H1 (cell line): Measurements from ENCODE around the gene SS18L1. TPM values are rescaled to one million over a fixed set of nuclear protein-coding genes. Genes with fewer than 3 reads are reported as not detected.

ENCODE experiments used
- CTCF ChIA-PET: fragments of 300-600 bp; sonication (Branson Sonifier 250); formaldehyde crosslinking; loops from one replicate; lab custom pipeline; 2021; ENCODE audit not compliant: partially characterized antibody; lab: Charles Lee
- POLR2A ChIA-PET: fragments of 300-600 bp; sonication (Branson Sonifier 250); formaldehyde crosslinking; loops from one replicate; lab custom pipeline; 2021; ENCODE audit warnings: inconsistent platforms; ENCODE audit not compliant: partially characterized antibody; lab: Charles Lee
- DNase-seq, 2 experiments: peaks; one replicate each; pipeline versions ENCODE4 v3.0.0 to v3.0.0-alpha.2; 2010 to 2022; ENCODE audit warnings: low spot score in 2 of 2, low read depth in 1 of 2, mixed read lengths in 1 of 2
- FAIRE-seq: peaks from 2 replicates; lab custom pipeline; 2011; peaks lifted over from hg19 to GRCh38; lab: Jason Lieb, UNC
- H2AFZ ChIP-seq: 2 replicates; pipeline ENCODE4 v1.8.1; 2012; ENCODE audit warnings: low read length, inconsistent platforms
- H2AK5ac ChIP-seq: 2 replicates; pipeline ENCODE4 v1.6.1; 2013; ENCODE audit warnings: low read depth, low read length
- H2BK120ac ChIP-seq: replicated peaks from 2 replicates; pipeline ENCODE3; 2013; ENCODE audit warnings: low read depth, low read length, inconsistent platforms
- H2BK12ac ChIP-seq: 2 replicates; pipeline ENCODE4 v1.6.1; 2013; ENCODE audit warnings: low read depth, low read length
- H2BK15ac ChIP-seq: 2 replicates; pipeline ENCODE4 v1.6.1; 2013; ENCODE audit warnings: low read length
- H2BK20ac ChIP-seq: 2 replicates; pipeline ENCODE4 v1.6.1; 2013; ENCODE audit warnings: low read length
- H2BK5ac ChIP-seq: 2 replicates; pipeline ENCODE4 v1.6.1; 2013; ENCODE audit warnings: low read depth, low read length
- H3K14ac ChIP-seq: 2 replicates; pipeline ENCODE4 v1.6.1; 2013; ENCODE audit warnings: inconsistent platforms; ENCODE audit not compliant: insufficient read length
- H3K18ac ChIP-seq: 2 replicates; pipeline ENCODE4 v1.6.1; 2013; ENCODE audit warnings: low read length; ENCODE audit errors: extremely low read depth
- H3K23ac ChIP-seq: 2 replicates; pipeline ENCODE4 v1.6.1; 2013; ENCODE audit warnings: inconsistent platforms; ENCODE audit not compliant: insufficient read length
- H3K23me2 ChIP-seq: 2 replicates; pipeline ENCODE4 v1.6.1; 2013; ENCODE audit warnings: low read depth, low read length
- H3K27ac ChIP-seq: 2 replicates; pipeline ENCODE4 v1.6.1; 2011; ENCODE audit warnings: low read depth, low read length, inconsistent platforms
- H3K27me3 ChIP-seq, 4 experiments: replicated peaks in 1 of 4; 1 replicate in 1 of 4; 2 replicates in 3 of 4; pipeline versions ENCODE4 v1.6.1 to v1.8.1; 2011 to 2013; ENCODE audit warnings: low read length in 3 of 4, mild to moderate bottlenecking in 3 of 4, inconsistent platforms in 2 of 4, mixed read lengths in 2 of 4, moderate library complexity in 1 of 4; ENCODE audit not compliant: control insufficient read depth in 3 of 4, insufficient read depth in 3 of 4; ENCODE audit errors: extremely low read depth in 1 of 4
- H3K36me3 ChIP-seq, 4 experiments: 2 replicates each; pipeline versions ENCODE4 v1.6.1 to v1.8.1; 2011 to 2013; ENCODE audit warnings: mild to moderate bottlenecking in 4 of 4, low read length in 3 of 4, moderate library complexity in 2 of 4, control low read depth in 1 of 4, inconsistent platforms in 1 of 4; ENCODE audit not compliant: insufficient read depth in 4 of 4, control insufficient read depth in 2 of 4
- H3K4ac ChIP-seq: replicated peaks from 2 replicates; pipeline ENCODE3; 2013; ENCODE audit warnings: low read length, low read depth, mixed read lengths, inconsistent platforms; ENCODE audit not compliant: insufficient read length
- H3K4me1 ChIP-seq, 4 experiments: replicated peaks in 1 of 4; 1 replicate in 1 of 4; 2 replicates in 3 of 4; pipeline versions ENCODE4 v1.6.1 to v1.8.1; 2011 to 2013; ENCODE audit warnings: low read length in 3 of 4, inconsistent platforms in 2 of 4, mixed read lengths in 1 of 4; ENCODE audit not compliant: insufficient read depth in 4 of 4, control insufficient read depth in 3 of 4
- H3K4me2 ChIP-seq, 2 experiments: 2 replicates each; pipeline versions ENCODE4 v1.6.1 to v1.8.1; 2011 to 2013; ENCODE audit warnings: low read depth in 2 of 2, low read length in 2 of 2, control low read depth in 1 of 2, inconsistent platforms in 1 of 2, mild to moderate bottlenecking in 1 of 2; ENCODE audit not compliant: insufficient read depth in 1 of 2
- H3K4me3 ChIP-seq, 4 experiments: fragments of 200-600, 300-600 bp in 1 of 4; sonication (generic), shearing (Covaris generic), sonication (Bioruptor Twin) in 1 of 4; 2 replicates each; pipeline versions ENCODE4 v1.5.1 to v1.8.1; 2011 to 2016; ENCODE audit warnings: low read length in 4 of 4, low read depth in 3 of 4, control low read depth in 2 of 4, inconsistent platforms in 2 of 4, mild to moderate bottlenecking in 2 of 4, mixed read lengths in 1 of 4, moderate library complexity in 1 of 4; ENCODE audit not compliant: insufficient read depth in 2 of 4; ENCODE audit errors: extremely low read depth in 1 of 4
- H3K56ac ChIP-seq: replicated peaks from 2 replicates; pipeline ENCODE3; 2013; ENCODE audit warnings: low read depth, mild to moderate bottlenecking, mixed read lengths, low read length, inconsistent platforms; ENCODE audit not compliant: insufficient read length
- H3K79me1 ChIP-seq: 2 replicates; pipeline ENCODE4 v1.6.1; 2013; ENCODE audit warnings: low read depth, low read length, control low read depth
- H3K79me2 ChIP-seq, 2 experiments: 2 replicates each; pipeline versions ENCODE4 v1.6.1 to v1.8.1; 2012 to 2013; ENCODE audit warnings: low read length in 2 of 2, mild to moderate bottlenecking in 2 of 2, inconsistent platforms in 1 of 2; ENCODE audit not compliant: insufficient read depth in 2 of 2, control insufficient read depth in 1 of 2
- H3K9ac ChIP-seq, 4 experiments: replicated peaks in 1 of 4; 1 replicate in 1 of 4; 2 replicates in 3 of 4; pipeline versions ENCODE4 v1.6.1 to v1.8.1; 2011 to 2013; ENCODE audit warnings: low read depth in 3 of 4, low read length in 3 of 4, control low read depth in 2 of 4, mild to moderate bottlenecking in 2 of 4, moderate library complexity in 2 of 4, inconsistent platforms in 1 of 4; ENCODE audit errors: extremely low read depth in 1 of 4
- H3K9me3 ChIP-seq, 2 experiments: 2 replicates each; pipeline versions ENCODE4 v1.6.1 to v1.8.1; 2012 to 2013; ENCODE audit warnings: mild to moderate bottlenecking in 2 of 2, moderate library complexity in 2 of 2, control low read depth in 1 of 2, inconsistent platforms in 1 of 2, low read depth in 1 of 2, low read length in 1 of 2, mixed read lengths in 1 of 2; ENCODE audit not compliant: insufficient read depth in 2 of 2
- H4K20me1 ChIP-seq, 2 experiments: replicated peaks in 1 of 2; 2 replicates each; pipeline versions ENCODE3 to v1.8.1; 2011 to 2013; ENCODE audit warnings: inconsistent platforms in 2 of 2, low read length in 2 of 2, mild to moderate bottlenecking in 1 of 2; ENCODE audit not compliant: insufficient read depth in 2 of 2, control insufficient read depth in 1 of 2
- H4K5ac ChIP-seq: 2 replicates; pipeline ENCODE4 v1.6.1; 2013; ENCODE audit warnings: low read length, low read depth, mixed read lengths, inconsistent platforms; ENCODE audit not compliant: insufficient read length
- H4K8ac ChIP-seq: 2 replicates; pipeline ENCODE4 v1.8.0; 2013; ENCODE audit warnings: mild to moderate bottlenecking, moderate library complexity, low read length, inconsistent platforms; ENCODE audit not compliant: insufficient read depth; ENCODE audit errors: extremely low read depth
- H4K91ac ChIP-seq: replicated peaks from 2 replicates; pipeline ENCODE3; 2013; ENCODE audit warnings: low read length, mixed read lengths, inconsistent platforms; ENCODE audit not compliant: insufficient read length
- BRCA1 ChIP-seq: IDR thresholded peaks from 2 replicates; pipeline ENCODE4 v1.6.1; 2012; ENCODE audit warnings: low read depth, low read length, improper control_type of control experiment
- GABPA ChIP-seq: IDR thresholded peaks from 2 replicates; pipeline ENCODE4 v1.6.1; 2011; ENCODE audit warnings: mild to moderate bottlenecking, low read length, moderate library complexity, borderline replicate concordance; ENCODE audit not compliant: insufficient read depth
- HDAC6 ChIP-seq: IDR thresholded peaks from one replicate; pipeline ENCODE4 v1.7.1; 2012; ENCODE audit warnings: low read depth, mild to moderate bottlenecking, inconsistent platforms, low read length, moderate library complexity
- MAX ChIP-seq: IDR thresholded peaks from 2 replicates; pipeline ENCODE4 v1.6.1; 2012; ENCODE audit warnings: inconsistent platforms
- RNF2 ChIP-seq: fragments of 200-900, 300-1000 bp; sonication (generic); IDR thresholded peaks from 2 replicates; pipeline ENCODE4 v1.7.1; 2016; ENCODE audit warnings: borderline replicate concordance, low read depth, mild to moderate bottlenecking, antibody characterized with exemption, low read length; ENCODE audit not compliant: poor library complexity, severe bottlenecking; ENCODE audit errors: missing control alignments
- SAP30 ChIP-seq: fragments of 300-600 bp; sonication (generic); IDR thresholded peaks from 2 replicates; pipeline ENCODE4 v1.7.1; 2012; ENCODE audit warnings: low read length, moderate library complexity, mild to moderate bottlenecking, inconsistent platforms; ENCODE audit not compliant: insufficient read depth, insufficient replicate concordance
- SP1 ChIP-seq: IDR thresholded peaks from 2 replicates; pipeline ENCODE4 v1.6.1; 2011; ENCODE audit warnings: low read depth, low read length
- SP2 ChIP-seq: IDR thresholded peaks from 2 replicates; pipeline ENCODE4 v1.6.1; 2012; ENCODE audit warnings: mild to moderate bottlenecking, low read length, inconsistent platforms
- SP4 ChIP-seq: IDR thresholded peaks from 2 replicates; pipeline ENCODE4 v1.6.1; 2012; ENCODE audit warnings: low read length, inconsistent platforms
- TCF12 ChIP-seq: IDR thresholded peaks from 2 replicates; pipeline ENCODE4 v1.6.1; 2011; ENCODE audit warnings: low read depth, mild to moderate bottlenecking, low read length
- TEAD4 ChIP-seq: IDR thresholded peaks from 2 replicates; pipeline ENCODE4 v1.6.1; 2012; ENCODE audit warnings: low read depth, low read length, inconsistent platforms, mixed read lengths
- WGBS, 2 experiments: shearing (Covaris generic) in 1 of 2; methylation state at CpG; one replicate each; pipeline versions ENCODE4 v1.1.6 to v1.1.7; 2013 to 2015; ENCODE audit warnings: low lambda C conversion rate in 2 of 2, mixed read lengths in 2 of 2, inconsistent platforms in 1 of 2, low coverage in 1 of 2, missing lambda C conversion rate in 1 of 2; ENCODE audit not compliant: insufficient replicate concordance in 2 of 2, insufficient coverage in 1 of 2, insufficient read length in 1 of 2; ENCODE audit errors: extremely low coverage in 1 of 2, missing lambda C conversion rate in 1 of 2; 5-methylcytosine and 5-hydroxymethylcytosine counted together
- polyA plus RNA-seq, 7 experiments: library from polyadenylated mRNA; depleted of rRNA in 3 of 7; stranded (reverse) in 5 of 7; unstranded in 2 of 7; fragments of >200 nt in 5 of 7; fragments of 200-250 nt in 2 of 7; gene quantifications; 1 replicate in 5 of 7; 2 replicates in 1 of 7; 4 replicates in 1 of 7; pipeline versions ENCODE4 v1.2.1 to v1.2.3, GENCODE V29; 2011 to 2013; ENCODE audit warnings: missing spikeins in 2 of 7, mixed read lengths in 2 of 7
- total RNA-seq: library from RNA; stranded (reverse); fragmentation: NEBNext Ultra II Directional; extraction: Animal tissue kit (Norgen Biotek cat#: 25700); gene quantifications from 2 replicates; pipeline ENCODE4 v1.2.1, GENCODE V29; 2021
- TF ChIP-seq, protein P1 (sequence below): IDR thresholded peaks from 2 replicates; pipeline ENCODE4 v1.6.1; 2012; ENCODE audit warnings: inconsistent platforms

The SS18L1 gene
- total and polyA plus RNA-seq, 2 of the 8 experiments (the other 6 are each of a cell fraction or from before 2014, with no cell fraction given): 28.4 to 29.7 TPM

DNA sequence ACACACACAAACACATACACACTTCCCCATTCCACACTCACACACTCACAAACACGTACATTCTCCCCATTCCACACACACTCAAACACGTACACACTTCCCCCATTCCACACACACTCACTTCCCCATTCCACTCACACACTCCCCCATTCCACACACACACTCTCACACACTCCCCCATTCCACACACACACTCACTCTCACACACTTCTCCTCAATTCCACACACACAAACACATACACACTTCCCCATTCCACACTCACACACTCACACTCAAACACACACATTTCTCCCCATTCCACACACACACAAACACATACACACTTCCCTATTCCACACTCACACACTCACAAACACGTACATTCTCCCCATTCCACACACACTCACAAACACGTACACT is 86.1 kb downstream of the SS18L1 start:
- peaks cover 18% of the 10 kb centered on the region for H3K23me2 ChIP-seq
- peak overlapping the region; percentile 72; the same call in 1 of the 2 replicates for H2BK15ac ChIP-seq
- H3K36me3 ChIP-seq: no peaks in the 10 kb centered on the region
- POLR2A ChIA-PET: no interaction called here
- H3K23ac ChIP-seq: no peak overlapping the region
- H3K27me3 ChIP-seq: peaks cover 0 to 11% (median 2%) of the 10 kb centered on the region in 4 experiments; a peak in 3 of 7 replicates
- H3K14ac ChIP-seq: no peak overlapping the region
- peak overlapping the region; percentile 54 for H4K91ac ChIP-seq
- no peak overlapping the region for H3K9ac ChIP-seq
- H4K20me1 ChIP-seq: peaks cover 0 to 15% of the 10 kb centered on the region in 2 experiments
- peaks cover 0 to 7% (median 5%) of the 10 kb centered on the region in 4 experiments; a peak in 5 of 7 replicates for H3K4me1 ChIP-seq
- peaks cover 0 to 5% of the 10 kb centered on the region in 2 experiments; a peak in 1 of 4 replicates for H3K9me3 ChIP-seq
- H3K79me1 ChIP-seq: 0 out of 2 replicates have a peak, but pooled peaks cover 2% of the 10 kb centered on the region
- H2BK20ac ChIP-seq: no peak overlapping the region
- no peaks in the 10 kb centered on the region for H3K79me2 ChIP-seq
- H3K4me3 ChIP-seq: no peak overlapping the region
- no peak overlapping the region for H3K18ac ChIP-seq
- no peak overlapping the region for H2AFZ ChIP-seq
- CTCF ChIA-PET: no interaction called here
- no peak overlapping the region for H4K8ac ChIP-seq
- H2BK5ac ChIP-seq: no peak overlapping the region
- no peak overlapping the region for H3K27ac ChIP-seq
- peak overlapping the region; percentile 97 for H3K56ac ChIP-seq
- H3K4me2 ChIP-seq: no peak overlapping the region
- H2BK12ac ChIP-seq: 0 out of 2 replicates have a peak overlapping the region, but pooled peaks have one; percentile 68
- H2BK120ac ChIP-seq: no peak overlapping the region
- DNase-seq: no peak
- FAIRE-seq: no peak
- H3K4ac ChIP-seq: no peak overlapping the region
- no peak for TF ChIP-seq TCF12
- no peak for TF ChIP-seq HDAC6
- no peak for TF ChIP-seq BRCA1
- TF ChIP-seq TEAD4: no peak
- TF ChIP-seq SP1: no peak
- TF ChIP-seq SAP30: no peak
- no peak for TF ChIP-seq SP4
- no peak for TF ChIP-seq SP2
- no peak for TF ChIP-seq MAX
- no peak for TF ChIP-seq RNF2
- TF ChIP-seq, protein P1, sequence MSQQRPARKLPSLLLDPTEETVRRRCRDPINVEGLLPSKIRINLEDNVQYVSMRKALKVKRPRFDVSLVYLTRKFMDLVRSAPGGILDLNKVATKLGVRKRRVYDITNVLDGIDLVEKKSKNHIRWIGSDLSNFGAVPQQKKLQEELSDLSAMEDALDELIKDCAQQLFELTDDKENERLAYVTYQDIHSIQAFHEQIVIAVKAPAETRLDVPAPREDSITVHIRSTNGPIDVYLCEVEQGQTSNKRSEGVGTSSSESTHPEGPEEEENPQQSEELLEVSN: no peak
- no peak for TF ChIP-seq GABPA
- peak overlapping the region; percentile 89 for H2AK5ac ChIP-seq
- H4K5ac ChIP-seq: no peak overlapping the region
- 83 to 100% methylated on average over 4 of the region's 4 CpGs for WGBS, 2 experiments
